Chondrocyte (in vitro differentiated cells): ENCODE data around the gene ATP6V1G2. TPM values are rescaled to one million over a fixed set of nuclear protein-coding genes. Genes with fewer than 3 reads are reported as not detected.
"Not testable (repeated sequence)": the region's sequence is repeated elsewhere in the genome, so short reads cannot be mapped to it uniquely, and the experiment has no call there.

Experiments used
- DNase-seq: peaks from one replicate; pipeline ENCODE4 v3.0.0; 2021; ENCODE audit warnings: mixed read lengths, low spot score
- H3K27ac Mint-ChIP-seq: one replicate; pipeline ENCODE4 v1.8.0; 2021; ENCODE audit warnings: mild to moderate bottlenecking, moderate library complexity, mixed read lengths; ENCODE audit not compliant: unreplicated experiment
- H3K27me3 Mint-ChIP-seq: 2 replicates; pipeline ENCODE4 v1.8.0; 2021; ENCODE audit warnings: low read depth, mixed read lengths
- H3K36me3 Mint-ChIP-seq: 2 replicates; pipeline ENCODE4 v1.8.0; 2021; ENCODE audit warnings: low read depth, mixed read lengths
- H3K4me1 Mint-ChIP-seq: 2 replicates; pipeline ENCODE4 v1.8.0; 2021; ENCODE audit warnings: low read depth, mild to moderate bottlenecking, mixed read lengths
- H3K4me3 Mint-ChIP-seq: one replicate; pipeline ENCODE4 v1.8.0; 2021; ENCODE audit warnings: mild to moderate bottlenecking, moderate library complexity, mixed read lengths; ENCODE audit not compliant: unreplicated experiment
- H3K9me3 Mint-ChIP-seq: 2 replicates; pipeline ENCODE4 v1.8.0; 2021; ENCODE audit warnings: low read depth, mixed read lengths
- CTCF ChIP-seq: fragments of 200-600 bp; sonication (generic); IDR thresholded peaks from 2 replicates; pipeline ENCODE4 v1.5.0; 2021; ENCODE audit warnings: antibody characterized with exemption, mild to moderate bottlenecking, moderate library complexity
- total RNA-seq: library from RNA; stranded (reverse); gene quantifications from 3 replicates; pipeline ENCODE4 v1.2.1, GENCODE V29; 2021

The ATP6V1G2 gene
- total RNA-seq, 1 donor from 2014 or later = 3.0 TPM

DNA sequence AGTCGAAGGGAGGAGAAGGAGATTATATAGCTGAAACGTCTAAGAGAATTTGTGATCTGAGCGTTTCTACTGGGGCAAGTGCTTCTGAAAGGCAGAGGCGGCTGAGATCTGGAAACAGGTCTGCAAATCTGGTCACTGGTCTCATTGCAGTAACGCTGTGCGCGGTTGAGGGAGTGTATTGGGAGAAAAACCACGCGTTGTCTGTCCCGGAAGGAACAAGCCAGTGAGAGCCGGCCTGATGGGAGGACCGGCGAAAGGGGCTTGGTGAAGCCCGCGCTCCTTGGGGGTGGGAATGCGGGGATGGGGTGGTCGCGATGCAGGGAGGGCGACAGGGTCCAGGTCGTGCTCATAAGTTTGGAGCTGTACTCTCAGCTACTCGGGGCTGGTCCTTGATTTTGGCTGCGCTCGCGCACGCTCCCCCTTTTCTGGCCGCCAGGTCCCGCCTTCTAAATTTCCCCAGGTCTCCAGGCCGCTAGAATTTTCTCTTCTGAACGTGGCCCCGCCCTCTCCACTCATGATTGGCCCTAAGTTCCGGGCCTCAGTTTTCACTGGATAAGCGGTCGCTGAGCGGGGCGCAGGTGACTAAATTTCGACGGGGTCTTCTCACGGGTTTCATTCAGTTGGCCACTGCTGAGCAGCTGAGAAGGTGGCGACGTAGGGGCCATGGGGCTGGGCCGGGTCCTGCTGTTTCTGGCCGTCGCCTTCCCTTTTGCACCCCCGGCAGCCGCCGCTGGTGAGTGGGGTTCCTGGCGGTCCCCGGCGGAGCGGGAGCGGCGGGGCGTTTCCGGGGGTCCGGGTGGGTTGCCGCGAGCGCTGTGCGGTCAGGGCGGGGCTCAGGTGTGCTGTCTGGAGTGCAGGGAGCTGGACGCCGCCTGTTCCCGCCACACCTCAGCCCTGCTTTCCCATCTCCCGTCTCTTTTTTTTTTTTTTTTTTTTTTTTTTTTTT, 48.6 kb downstream of the ATP6V1G2 start, which contains the start of gene MICB:
MICB (plus strand) TSS at position 615 of the 946 bp plus-strand sequence; CDS start at position 664, 49 bp downstream.
- H3K4me3 Mint-ChIP-seq = peak within 1 kb of the TSS; percentile 87
- H3K27me3 Mint-ChIP-seq = no peaks in the 10 kb centered on the region
- H3K36me3 Mint-ChIP-seq = peaks cover 1% of the 10 kb centered on the region
- DNase-seq = no peak
- TF ChIP-seq CTCF = peak; percentile 25
- H3K27ac Mint-ChIP-seq = peak within 1 kb of the TSS; percentile 91
- peaks cover 48% of the 10 kb centered on the region for H3K4me1 Mint-ChIP-seq
- peaks cover 6% of the 10 kb centered on the region for H3K9me3 Mint-ChIP-seq

- not testable (repeated sequence) for DNase-seq, H3K36me3 Mint-ChIP-seq, H3K27me3 Mint-ChIP-seq, H3K9me3 Mint-ChIP-seq
- H3K27ac Mint-ChIP-seq = peak overlapping the region; percentile 91
- peaks cover 53% of the 10 kb centered on the region for H3K4me1 Mint-ChIP-seq
- H3K4me3 Mint-ChIP-seq = peak overlapping the region; percentile 87
Measured at GRCh38 chr6:31496826-31497225, 49.6 kb downstream of the ATP6V1G2 start.

GRCh38 chr6:31495580-31495979, 50.8 kb downstream of the ATP6V1G2 start:
- Mint-ChIP-seq H3K4me1 (peaks cover 54% of the 10 kb centered on the region), H3K4me3 (peak overlapping the region; percentile 82), H3K27me3 (no peaks in the 10 kb centered on the region)

More at GRCh38 chr6:31495580-31495979, 50.8 kb downstream of the ATP6V1G2 start:
- no peak for DNase-seq
- H3K9me3 Mint-ChIP-seq = no peaks in the 10 kb centered on the region
- H3K27ac Mint-ChIP-seq = peak overlapping the region; percentile 96
- no peaks in the 10 kb centered on the region for H3K36me3 Mint-ChIP-seq
- no peak for TF ChIP-seq CTCF

Other genes starting within 250 kb of the ATP6V1G2 start
- gene HLA-B, start 189.4 kb downstream of the ATP6V1G2 start, total RNA-seq = 149 to 216 TPM (median 206 TPM) in 3 replicates
- 54.6 to 56.8 TPM (median 56.3 TPM) in 3 replicates for gene MICA, start 143.0 kb downstream of the ATP6V1G2 start, total RNA-seq
- gene MICB, start 48.5 kb downstream of the ATP6V1G2 start, total RNA-seq = 7.8 to 9.4 TPM (median 9.0 TPM) in 3 replicates
- gene MCCD1, start 17.6 kb downstream of the ATP6V1G2 start, total RNA-seq = not detected in 3 replicates
- 222 to 230 TPM (median 227 TPM) in 3 replicates for gene DDX39B, start 4.6 kb downstream of the ATP6V1G2 start, total RNA-seq
- gene NFKBIL1, start 1.0 kb upstream of the ATP6V1G2 start, total RNA-seq = 21.2 to 30.1 TPM (median 29.6 TPM) in 3 replicates
- not detected in 3 replicates for gene LTA, start 25.7 kb upstream of the ATP6V1G2 start, total RNA-seq
- gene TNF, start 29.0 kb upstream of the ATP6V1G2 start, total RNA-seq = not detected in 3 replicates
- not detected in 3 replicates for gene LTB, start 35.8 kb upstream of the ATP6V1G2 start, total RNA-seq
- gene LST1, start 39.7 kb upstream of the ATP6V1G2 start, total RNA-seq = not detected in 3 replicates
- gene NCR3, start 46.4 kb upstream of the ATP6V1G2 start, total RNA-seq = not detected in 3 replicates
- not detected in 3 replicates for gene AIF1, start 68.6 kb upstream of the ATP6V1G2 start, total RNA-seq
- 156 to 185 TPM (median 157 TPM) in 3 replicates for gene PRRC2A, start 74.1 kb upstream of the ATP6V1G2 start, total RNA-seq
- 253 to 308 TPM (median 262 TPM) in 3 replicates for gene BAG6, start 106.1 kb upstream of the ATP6V1G2 start, total RNA-seq
- 0.85 to 1.2 TPM in 2 of 3 replicates, not detected in the other for gene APOM, start 109.3 kb upstream of the ATP6V1G2 start, total RNA-seq
- 19.1 to 20.3 TPM (median 20.2 TPM) in 3 replicates for gene C6orf47, start 114.2 kb upstream of the ATP6V1G2 start, total RNA-seq
- gene GPANK1, start 118.4 kb upstream of the ATP6V1G2 start, total RNA-seq = 12.0 to 15.4 TPM (median 13.9 TPM) in 3 replicates
- gene CSNK2B, start 119.5 kb upstream of the ATP6V1G2 start, total RNA-seq = 116 to 126 TPM (median 122 TPM) in 3 replicates
- 10.2 to 14.3 TPM (median 11.7 TPM) in 3 replicates for gene LY6G5B, start 123.4 kb upstream of the ATP6V1G2 start, total RNA-seq
- 1.3 to 3.6 TPM (median 2.4 TPM) in 3 replicates for gene LY6G5C, start 134.5 kb upstream of the ATP6V1G2 start, total RNA-seq
- gene ABHD16A, start 156.7 kb upstream of the ATP6V1G2 start, total RNA-seq = 27.8 to 33.9 TPM (median 32.3 TPM) in 3 replicates
- not detected in 3 replicates for gene LY6G6F, start 160.3 kb upstream of the ATP6V1G2 start, total RNA-seq
- not detected in 3 replicates for gene LY6G6D, start 168.7 kb upstream of the ATP6V1G2 start, total RNA-seq
- 0.30 TPM in 1 of 3 replicates, not detected in the others for gene LY6G6C, start 175.1 kb upstream of the ATP6V1G2 start, total RNA-seq
- gene MPIG6B, start 176.8 kb upstream of the ATP6V1G2 start, total RNA-seq = not detected in 3 replicates
- gene DDAH2, start 182.7 kb upstream of the ATP6V1G2 start, total RNA-seq = 66.4 to 99.6 TPM (median 95.7 TPM) in 3 replicates
- gene CLIC1, start 189.9 kb upstream of the ATP6V1G2 start, total RNA-seq = 256 to 328 TPM (median 317 TPM) in 3 replicates
- gene MSH5, start 193.4 kb upstream of the ATP6V1G2 start, total RNA-seq = 8.4 to 17.4 TPM (median 9.4 TPM) in 3 replicates
- 1.3 to 2.4 TPM (median 1.4 TPM) in 3 replicates for gene SAPCD1, start 216.0 kb upstream of the ATP6V1G2 start, total RNA-seq
- gene VWA7, start 230.7 kb upstream of the ATP6V1G2 start, total RNA-seq = 0.15 to 0.62 TPM (median 0.17 TPM) in 3 replicates
- 71.1 to 101 TPM (median 71.9 TPM) in 3 replicates for gene VARS1, start 249.1 kb upstream of the ATP6V1G2 start, total RNA-seq